GM12891 (cell line): Measurements from ENCODE around the gene BRPF1.

Experiments
- DNase-seq: peaks from one replicate; pipeline ENCODE4 v3.0.0; 2011; ENCODE audit warnings: low spot score; ENCODE audit not compliant: insufficient read length
- FAIRE-seq: peaks from 2 replicates; lab custom pipeline; 2011; peaks lifted over from hg19 to GRCh38; lab: Jason Lieb, UNC
- PAX5 ChIP-seq: IDR thresholded peaks from 2 replicates; pipeline ENCODE4 v1.6.1; 2011; ENCODE audit warnings: low read length, moderate library complexity, mild to moderate bottlenecking; ENCODE audit not compliant: insufficient read depth, severe bottlenecking
- POLR2A ChIP-seq: IDR thresholded peaks from 2 replicates; pipeline ENCODE4 v1.6.1; 2011; ENCODE audit warnings: low read depth, low read length, control low read depth
- POLR2AphosphoS5 ChIP-seq: IDR thresholded peaks from 2 replicates; pipeline ENCODE4 v1.6.1; 2011; ENCODE audit warnings: low read depth, low read length, control low read depth
- POU2F2 ChIP-seq: IDR thresholded peaks from 2 replicates; pipeline ENCODE4 v1.6.1; 2011; ENCODE audit warnings: low read depth, mild to moderate bottlenecking, control low read depth, low read length, moderate library complexity
- SPI1 ChIP-seq: IDR thresholded peaks from 2 replicates; pipeline ENCODE4 v1.6.1; 2011; ENCODE audit warnings: low read depth, low read length, control low read depth
- TAF1 ChIP-seq: IDR thresholded peaks from 2 replicates; pipeline ENCODE4 v1.6.1; 2011; ENCODE audit warnings: low read depth, low read length, control low read depth

The BRPF1 gene

GRCh38 chr3:9784965-9785364 lies 53.4 kb downstream of the BRPF1 start:
- TF ChIP-seq POLR2A (no peak), SPI1 (no peak), POU2F2 (no peak), TAF1 (no peak), POLR2AphosphoS5 (no peak), PAX5 (no peak)
- DNase-seq, result no peak
- no peak for FAIRE-seq

- no peak for TF ChIP-seq TAF1
- no peak for TF ChIP-seq PAX5
- TF ChIP-seq POLR2AphosphoS5, result no peak
- TF ChIP-seq POU2F2, result no peak
- no peak for TF ChIP-seq SPI1
- no peak for TF ChIP-seq POLR2A
- DNase-seq, result no peak
- FAIRE-seq, result no peak
Observed at GRCh38 chr3:9785602-9786001, 54.1 kb downstream of the BRPF1 start.

- TF ChIP-seq TAF1 (no peak), SPI1 (no peak), PAX5 (no peak), POU2F2 (no peak)
- DNase-seq (no peak), FAIRE-seq (no peak)
Observed at GRCh38 chr3:9786209-9786739, 54.7 kb downstream of the BRPF1 start.

- DNase-seq (no peak), FAIRE-seq (no peak)
- TF ChIP-seq TAF1, result no peak
- TF ChIP-seq POLR2A, result no peak
- TF ChIP-seq POU2F2, result no peak
- no peak for TF ChIP-seq PAX5
- TF ChIP-seq SPI1, result no peak
Observed at GRCh38 chr3:9786825-9787669, 55.5 kb downstream of the BRPF1 start.

- DNase-seq (no peak), FAIRE-seq (no peak)
- TF ChIP-seq SPI1 (no peak), PAX5 (no peak), POLR2AphosphoS5 (no peak), TAF1 (no peak), POU2F2 (no peak), POLR2A (no peak)
Observed at GRCh38 chr3:9787714-9788113, 56.2 kb downstream of the BRPF1 start.

- no peak for DNase-seq
- no peak for TF ChIP-seq POLR2AphosphoS5
- no peak for TF ChIP-seq POU2F2
- no peak for TF ChIP-seq POLR2A
- no peak for TF ChIP-seq TAF1
- TF ChIP-seq PAX5, result no peak
- no peak for TF ChIP-seq SPI1
- no peak for FAIRE-seq
Observed at GRCh38 chr3:9791127-9791526, 59.6 kb downstream of the BRPF1 start.

- no peak for FAIRE-seq
- DNase-seq, result no peak
- peak; percentile 9 for TF ChIP-seq POLR2A
- TF ChIP-seq POLR2AphosphoS5, result no peak
Observed at GRCh38 chr3:9791790-9792404, 60.4 kb downstream of the BRPF1 start.

GRCh38 chr3:9792405-9793160 lies 61.0 kb downstream of the BRPF1 start, which contains the start of the genes ARPC4 and TADA3:
TSS of gene ARPC4 (plus strand) at chr3:9793082. CDS start at chr3:9793122, 40 bp downstream.
TSS of gene TADA3 (minus strand) at chr3:9792473. CDS start at chr3:9791466, 1,007 bp downstream.
- peak; percentile 84 for DNase-seq
- peak; percentile 87 for FAIRE-seq
- TF ChIP-seq TAF1, result peak; percentile 85
- peak; percentile 15 for TF ChIP-seq POLR2A
- peak; percentile 29; the same call in 1 of the 2 replicates for TF ChIP-seq POU2F2
- no peak for TF ChIP-seq PAX5
- TF ChIP-seq POLR2AphosphoS5, result peak; percentile 81; the same call in 1 of the 2 replicates
- peak; percentile 74 for TF ChIP-seq SPI1

GRCh38 chr3:9793161-9793781 lies 61.7 kb downstream of the BRPF1 start:
- TF ChIP-seq POLR2AphosphoS5 (peak; percentile 76), PAX5 (no peak), POLR2A (peak; percentile 88)
- DNase-seq (no peak), FAIRE-seq (peak; percentile 35)
